Head of caudate nucleus (tissue), 42 donors: Measurements from ENCODE around the gene LIN52.
A peak's percentile ranks its signal among the peaks of the same experiment; 100 is the strongest.
"Not testable (repeated sequence)": the region's sequence is repeated elsewhere in the genome, so short reads cannot be mapped to it uniquely, and the experiment has no call there.

Experiments
- DNase-seq, 42 donors: peaks; one replicate each; pipeline versions ENCODE4 v3.0.0 to v3.0.0-alpha.2; 2020 to 2021; ENCODE audit warnings: mixed read lengths in 7 of 42
- intact Hi-C: fragments of 100-400 bp; cut with DNase I; formaldehyde crosslinking; loops from one replicate; pipeline ENCODE4 v1.15.0; 2022

LIN52 gene

DNA sequence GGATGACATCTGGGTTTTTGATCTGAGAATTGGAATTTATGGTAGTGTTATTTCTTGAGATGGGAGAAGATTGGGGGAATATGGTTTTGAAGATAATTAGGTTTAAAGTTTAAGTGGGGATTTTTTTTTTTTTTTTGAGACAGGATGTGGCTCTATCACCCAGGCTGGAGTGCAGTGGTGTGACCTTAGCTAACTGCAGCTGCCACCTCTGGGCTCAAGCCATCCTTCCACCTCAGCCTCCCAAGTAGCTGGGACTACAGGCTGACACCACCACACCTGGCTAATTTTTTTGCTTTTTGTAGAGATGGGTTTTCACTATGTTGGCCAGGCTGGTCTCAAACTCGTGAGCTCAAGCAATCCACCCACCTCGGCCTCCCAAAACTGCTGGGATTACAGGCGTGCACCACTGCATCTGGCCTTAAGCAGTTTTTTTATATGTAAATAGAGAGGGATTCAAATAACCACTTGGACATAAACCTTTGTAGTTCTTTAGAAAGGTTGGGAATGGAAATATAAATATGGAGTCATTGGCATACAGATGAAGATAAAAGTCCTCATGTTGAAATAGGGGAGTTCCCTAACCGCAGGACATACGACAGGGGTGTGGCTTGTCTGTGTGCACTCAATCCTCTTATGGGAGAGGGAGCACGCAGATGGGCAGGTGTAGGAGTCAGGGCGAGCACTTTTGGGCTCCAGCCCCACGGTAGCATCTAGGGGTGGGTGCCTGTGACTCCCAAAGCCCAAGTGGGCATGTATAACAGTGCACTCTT, 4.7 kb downstream of the LIN52 start:
- intact Hi-C loops, result no loop called here
- peak in 1 of 42 donors; percentile 22 for DNase-seq

- no peak for DNase-seq
- intact Hi-C loops, result no loop called here
Observed at GRCh38 chr14:74105381-74105780, 20.6 kb downstream of the LIN52 start.

- no peak for DNase-seq
- intact Hi-C loops, result no loop called here
Observed at GRCh38 chr14:74109369-74109768, 24.6 kb downstream of the LIN52 start.

DNA sequence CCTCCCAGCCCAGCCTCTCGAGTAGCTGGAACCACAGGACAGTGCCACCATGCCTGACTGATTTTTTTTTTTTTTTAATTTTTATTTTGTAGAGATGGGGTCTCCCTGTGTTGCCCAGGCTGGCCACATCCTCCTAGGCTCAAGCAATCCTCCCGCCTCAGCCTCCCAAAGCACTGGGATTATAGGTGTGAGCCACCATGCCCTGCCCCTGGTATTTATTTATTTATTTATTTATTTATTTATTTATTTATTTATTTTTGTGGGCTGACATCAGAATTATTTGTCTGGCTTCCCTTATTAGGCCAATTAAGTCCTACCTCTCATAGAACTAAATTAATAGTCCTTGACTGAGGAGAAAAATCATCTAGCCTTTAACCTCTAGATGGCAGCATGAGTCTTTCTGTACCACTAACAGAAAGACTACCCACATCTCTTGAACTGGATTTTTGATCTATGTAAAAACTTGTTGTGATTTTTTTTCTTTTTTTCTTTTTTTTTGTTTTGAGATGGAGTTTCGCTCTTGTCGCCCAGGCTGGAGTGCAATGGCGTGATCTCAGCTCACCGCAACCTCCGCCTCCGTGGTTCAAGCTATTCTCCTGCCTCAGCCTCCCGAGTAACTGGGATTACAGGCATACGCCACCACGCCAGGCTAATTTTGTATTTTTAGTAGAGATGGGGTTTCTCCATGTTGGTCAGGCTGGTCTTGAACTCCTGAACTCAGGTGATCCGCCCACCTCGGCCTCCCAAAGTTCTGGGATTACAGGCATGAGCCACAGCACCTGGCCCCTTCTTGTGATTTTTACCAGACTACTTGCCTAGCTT, 26.9 kb downstream of the LIN52 start:
- intact Hi-C loops, result loop anchor here (5.0 kb wide), 1 partner anchor 136 kb away; no protein-coding TSS in a partner anchor
- peak in 5 of 42 donors; percentile 4 to 48 (median 17) for DNase-seq

DNA sequence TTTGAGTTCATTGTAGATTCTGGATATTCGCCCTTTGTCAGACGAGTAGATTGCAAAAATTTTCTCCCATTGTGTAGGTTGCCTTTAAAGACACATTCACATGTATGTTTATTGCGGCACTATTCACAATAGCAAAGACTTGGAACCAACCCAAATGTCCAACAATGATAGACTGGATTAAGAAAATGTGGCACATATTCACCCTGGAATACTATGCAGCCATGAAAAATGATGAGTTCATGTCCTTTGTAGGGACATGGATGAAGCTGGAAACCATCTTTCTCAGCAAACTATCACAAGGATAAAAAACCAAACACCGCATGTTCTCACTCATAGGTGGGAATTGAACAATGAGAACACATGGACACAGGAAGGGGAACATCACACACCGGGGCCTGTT, 40.7 kb downstream of the LIN52 start:
- intact Hi-C loops, DNase-seq: not testable (repeated sequence)

GRCh38 chr14:74126315-74127013, 41.7 kb downstream of the LIN52 start:
- no peak for DNase-seq
- intact Hi-C loops, result no loop called here

- intact Hi-C loops, result no loop called here
- DNase-seq, result no peak
Observed at GRCh38 chr14:74127634-74128033, 42.9 kb downstream of the LIN52 start.

DNA sequence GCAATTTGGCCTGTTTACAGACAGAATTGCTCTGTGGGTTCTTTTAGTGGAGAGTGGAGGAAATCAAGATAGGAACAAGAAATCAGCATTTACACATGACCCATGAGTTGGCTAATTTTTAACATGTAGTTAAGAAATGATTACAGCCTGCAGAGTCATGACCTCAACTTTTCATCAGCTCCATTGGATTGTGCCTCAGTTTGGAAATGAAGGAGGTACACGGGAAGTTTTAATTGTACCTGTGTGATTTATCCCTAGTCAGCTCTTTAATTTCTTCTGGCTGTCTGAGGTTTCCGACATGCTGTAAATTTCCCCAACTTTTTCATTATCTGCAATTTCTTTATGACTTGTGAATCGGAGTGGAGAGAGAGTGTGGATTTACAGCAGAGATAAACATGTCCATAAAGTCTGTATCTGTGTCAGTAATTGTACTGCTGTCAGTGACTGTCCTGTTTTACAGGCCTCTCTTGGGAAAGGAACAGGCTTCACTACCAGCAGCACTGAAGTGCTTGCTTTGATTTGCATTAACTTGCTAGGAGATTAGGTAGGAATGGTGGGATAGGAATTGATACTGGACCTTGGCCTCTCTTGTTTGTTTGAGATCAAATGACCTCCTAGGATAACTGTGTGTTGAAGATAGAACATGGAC, 49.2 kb downstream of the LIN52 start:
- DNase-seq, result no peak
- intact Hi-C loops, result no loop called here

GRCh38 chr14:74134484-74134883, 49.7 kb downstream of the LIN52 start:
- DNase-seq, result no peak
- intact Hi-C loops, result no loop called here

GRCh38 chr14:74135426-74135825, 50.7 kb downstream of the LIN52 start:
- intact Hi-C loops, result no loop called here

GRCh38 chr14:74140374-74140850, 55.7 kb downstream of the LIN52 start:
- DNase-seq, result peak in 15 of 42 donors; percentile 6 to 45 (median 22)
- intact Hi-C loops, result no loop called here

More at GRCh38 chr14:74135426-74135825, 50.7 kb downstream of the LIN52 start:
- no peak for DNase-seq

GRCh38 chr14:74141703-74142102, 56.9 kb downstream of the LIN52 start:
- intact Hi-C loops, result no loop called here
- peak in 1 of 42 donors; percentile 38 for DNase-seq

GRCh38 chr14:74142523-74142922, 57.8 kb downstream of the LIN52 start:
- intact Hi-C loops, result no loop called here
- DNase-seq, result no peak

GRCh38 chr14:74144789-74145188, 60.0 kb downstream of the LIN52 start:
- DNase-seq, result no peak
- intact Hi-C loops, result no loop called here

DNA sequence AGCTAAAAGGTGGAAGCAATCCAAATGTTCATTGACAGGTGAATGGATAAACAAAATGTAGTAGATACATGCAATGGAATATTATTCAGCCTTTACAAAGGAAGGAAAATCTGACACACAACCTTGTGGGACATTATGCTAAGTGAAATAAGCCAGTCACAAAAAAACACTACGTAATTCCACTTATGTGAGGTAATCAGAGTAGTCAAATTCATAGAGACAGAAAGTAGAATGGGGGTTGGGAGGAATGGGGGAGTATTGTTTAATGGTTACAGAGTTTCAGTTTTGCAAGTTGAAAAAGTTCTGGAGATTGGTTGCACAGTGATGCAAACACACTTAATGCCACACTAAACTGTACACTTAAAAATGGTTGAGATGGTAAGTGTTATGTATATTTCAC, 62.8 kb downstream of the LIN52 start:
- DNase-seq, result no peak
- intact Hi-C loops, result no loop called here

GRCh38 chr14:74148705-74149104, 63.9 kb downstream of the LIN52 start:
- DNase-seq, result no peak
- intact Hi-C loops, result no loop called here

- intact Hi-C loops, result no loop called here
- no peak for DNase-seq
Observed at GRCh38 chr14:74155287-74155686, 70.5 kb downstream of the LIN52 start.

- no peak for DNase-seq
- intact Hi-C loops, result no loop called here
Observed at GRCh38 chr14:74155749-74156148, 71.0 kb downstream of the LIN52 start.

- intact Hi-C loops, result no loop called here
- DNase-seq, result no peak
Observed at GRCh38 chr14:74160763-74161162, 76.0 kb downstream of the LIN52 start.
